Neural cell (in vitro differentiated cells): Measurements from ENCODE around the gene COL25A1. TPM values are rescaled to one million over a fixed set of nuclear protein-coding genes. Genes with fewer than 3 reads are reported as not detected.

ENCODE experiments used
- H2AFZ ChIP-seq: fragments of 200-600, 300-800 bp; sonication (generic), shearing (Covaris generic); 2 replicates; pipeline ENCODE4 v1.6.0; 2014; ENCODE audit warnings: low read depth, mild to moderate bottlenecking, antibody characterized with exemption, low read length, moderate library complexity
- H3F3A ChIP-seq: fragments of 200-600 bp; shearing (Covaris generic); 2 replicates; pipeline ENCODE4 v1.6.1; 2016; ENCODE audit warnings: mild to moderate bottlenecking, moderate library complexity, mixed read lengths, antibody characterized with exemption, low read length; ENCODE audit not compliant: insufficient read depth, poor library complexity, severe bottlenecking
- H3K27ac ChIP-seq: fragments of 200-600, 300-800 bp; sonication (generic), shearing (Covaris generic); 2 replicates; pipeline ENCODE4 v1.5.1; 2014; ENCODE audit warnings: mild to moderate bottlenecking, low read length, moderate library complexity
- H3K27me3 ChIP-seq: fragments of 300-800, 200-600 bp; sonication (generic), shearing (Covaris generic); 2 replicates; pipeline ENCODE4 v1.6.0; 2014; ENCODE audit warnings: mild to moderate bottlenecking, low read depth, low read length, moderate library complexity; ENCODE audit not compliant: insufficient read depth
- H3K36me3 ChIP-seq: fragments of 300-800, 200-600 bp; sonication (generic), shearing (Covaris generic); 2 replicates; pipeline ENCODE4 v1.5.1; 2014; ENCODE audit warnings: mild to moderate bottlenecking, antibody characterized with exemption, low read length, moderate library complexity; ENCODE audit not compliant: insufficient read depth
- H3K4me2 ChIP-seq: fragments of 300-800, 200-600 bp; sonication (generic), shearing (Covaris generic); 2 replicates; pipeline ENCODE4 v1.6.0; 2014; ENCODE audit warnings: mild to moderate bottlenecking, low read length
- H3K4me3 ChIP-seq: fragments of 300-800, 200-600 bp; sonication (generic), shearing (Covaris generic); 2 replicates; pipeline ENCODE4 v1.5.1; 2014; ENCODE audit warnings: mild to moderate bottlenecking, low read length, moderate library complexity
- H3K79me2 ChIP-seq: fragments of 200-600 bp; shearing (Covaris generic); replicated peaks from 2 replicates; pipeline ENCODE4 v1.6.0; 2014; ENCODE audit warnings: mild to moderate bottlenecking, low read length, moderate library complexity; ENCODE audit not compliant: insufficient read depth
- H3K9ac ChIP-seq: fragments of 300-800, 200-600 bp; sonication (generic), shearing (Covaris generic); 2 replicates; pipeline ENCODE4 v1.6.1; 2016; ENCODE audit warnings: mild to moderate bottlenecking, low read length, mixed read lengths
- H3K9me2 ChIP-seq: fragments of 200-600 bp; shearing (Covaris generic); 2 replicates; pipeline ENCODE4 v1.6.1; 2016; ENCODE audit warnings: mild to moderate bottlenecking, low read length, mixed read lengths; ENCODE audit not compliant: insufficient read depth
- H3K9me3 ChIP-seq: fragments of 200-600, 300-800 bp; sonication (generic), shearing (Covaris generic); 2 replicates; pipeline ENCODE4 v1.6.1; 2016; ENCODE audit warnings: mild to moderate bottlenecking, mixed run types, low read length, moderate library complexity, mixed read lengths
- H4K20me1 ChIP-seq: fragments of 200-600 bp; shearing (Covaris generic); 2 replicates; pipeline ENCODE4 v1.6.1; 2016; ENCODE audit warnings: mild to moderate bottlenecking, mixed run types; ENCODE audit not compliant: insufficient read depth
- CTCF ChIP-seq: fragments of 450-650 bp; IDR thresholded peaks from 2 replicates; pipeline ENCODE4 v1.5.1; 2014; ENCODE audit warnings: antibody characterized with exemption, mild to moderate bottlenecking, moderate library complexity; ENCODE audit not compliant: poor library complexity, severe bottlenecking
- EP300 ChIP-seq: fragments of 450-650 bp; conservative IDR thresholded peaks from 2 replicates; pipeline ENCODE4 v1.6.1; 2014; ENCODE audit warnings: antibody characterized with exemption, mild to moderate bottlenecking, moderate library complexity; ENCODE audit not compliant: poor library complexity, severe bottlenecking
- EZH2 ChIP-seq: fragments of 200-600, 300-800 bp; shearing (Covaris generic), sonication (generic); IDR thresholded peaks from 2 replicates; pipeline ENCODE4 v1.6.1; 2014; ENCODE audit warnings: antibody characterized with exemption, low read length, borderline replicate concordance, mild to moderate bottlenecking; ENCODE audit not compliant: insufficient read depth, poor library complexity, severe bottlenecking
- MXI1 ChIP-seq: fragments of 450-650 bp; conservative IDR thresholded peaks from 2 replicates; pipeline ENCODE4 v1.6.1; 2014; ENCODE audit warnings: antibody characterized with exemption, mild to moderate bottlenecking; ENCODE audit not compliant: poor library complexity, severe bottlenecking
- POLR2AphosphoS5 ChIP-seq: IDR thresholded peaks from 2 replicates; pipeline ENCODE4 v1.6.1; 2012
- RAD21 ChIP-seq: fragments of 450-650 bp; conservative IDR thresholded peaks from 2 replicates; pipeline ENCODE4 v1.6.1; 2014; ENCODE audit warnings: antibody characterized with exemption, mild to moderate bottlenecking, moderate library complexity
- REST ChIP-seq: IDR thresholded peaks from 2 replicates; pipeline ENCODE4 v1.6.1; 2012; ENCODE audit warnings: borderline replicate concordance
- SMC3 ChIP-seq: fragments of 450-650 bp; conservative IDR thresholded peaks from 2 replicates; pipeline ENCODE4 v1.6.1; 2014; ENCODE audit warnings: antibody characterized with exemption, mild to moderate bottlenecking, moderate library complexity; ENCODE audit not compliant: poor library complexity
- TAF1 ChIP-seq: IDR thresholded peaks from 2 replicates; pipeline ENCODE4 v1.6.1; 2012; ENCODE audit warnings: low read depth
- polyA plus RNA-seq: library from polyadenylated mRNA; depleted of rRNA; stranded (reverse); fragments of >200 nt; gene quantifications from 2 replicates; pipeline ENCODE4 v1.2.3, GENCODE V29; 2014

Gene COL25A1
- polyA plus RNA-seq, 1 donor from 2014 or later: 32.3 TPM

GRCh38 chr4:109334129-109335105 is 32.0 kb upstream of the COL25A1 start:
- H3K9ac ChIP-seq: no peak overlapping the region
- H3K36me3 ChIP-seq: no peaks in the 10 kb centered on the region
- H2AFZ ChIP-seq: no peak overlapping the region
- H3K9me3 ChIP-seq: no peaks in the 10 kb centered on the region
- H3K4me2 ChIP-seq: no peak overlapping the region
- H3K4me3 ChIP-seq: no peak overlapping the region
- H3K79me2 ChIP-seq: no peaks in the 10 kb centered on the region
- no peaks in the 10 kb centered on the region for H3K27me3 ChIP-seq
- no peaks in the 10 kb centered on the region for H3K9me2 ChIP-seq
- H3F3A ChIP-seq: no peaks in the 10 kb centered on the region
- no peak overlapping the region for H3K27ac ChIP-seq
- TF ChIP-seq TAF1 (no peak), SMC3 (no peak), REST (no peak), EZH2 (no peak), POLR2AphosphoS5 (no peak), CTCF (no peak), EP300 (no peak), MXI1 (no peak), RAD21 (no peak)
- H4K20me1 ChIP-seq: no peaks in the 10 kb centered on the region

- Histone ChIP-seq H3K27me3 (no peaks in the 10 kb centered on the region), H3K4me2 (no peak overlapping the region), H2AFZ (no peak overlapping the region), H3K36me3 (no peaks in the 10 kb centered on the region), H3K9me2 (no peaks in the 10 kb centered on the region), H3K4me3 (no peak overlapping the region), H4K20me1 (no peaks in the 10 kb centered on the region), H3K9ac (no peak overlapping the region), H3K79me2 (no peaks in the 10 kb centered on the region), H3K9me3 (no peaks in the 10 kb centered on the region), H3F3A (no peaks in the 10 kb centered on the region), H3K27ac (no peak overlapping the region)
- TF ChIP-seq EZH2 (no peak), CTCF (no peak), EP300 (no peak), REST (no peak), TAF1 (no peak), RAD21 (no peak), POLR2AphosphoS5 (no peak), SMC3 (no peak), MXI1 (no peak)
Measured at GRCh38 chr4:109332926-109333464, 30.5 kb upstream of the COL25A1 start.
